Measurements from ENCODE around the gene TRMT1. TPM values are rescaled to one million over a fixed set of nuclear protein-coding genes. Genes with fewer than 3 reads are reported as not detected.
A peak's percentile ranks its signal among the peaks of the same experiment; 100 is the strongest.

TRMT1 gene
- total and polyA plus RNA-seq, 5 donors from 2014 or later, result 16.0 to 57.6 (median 21.2) TPM

DNA sequence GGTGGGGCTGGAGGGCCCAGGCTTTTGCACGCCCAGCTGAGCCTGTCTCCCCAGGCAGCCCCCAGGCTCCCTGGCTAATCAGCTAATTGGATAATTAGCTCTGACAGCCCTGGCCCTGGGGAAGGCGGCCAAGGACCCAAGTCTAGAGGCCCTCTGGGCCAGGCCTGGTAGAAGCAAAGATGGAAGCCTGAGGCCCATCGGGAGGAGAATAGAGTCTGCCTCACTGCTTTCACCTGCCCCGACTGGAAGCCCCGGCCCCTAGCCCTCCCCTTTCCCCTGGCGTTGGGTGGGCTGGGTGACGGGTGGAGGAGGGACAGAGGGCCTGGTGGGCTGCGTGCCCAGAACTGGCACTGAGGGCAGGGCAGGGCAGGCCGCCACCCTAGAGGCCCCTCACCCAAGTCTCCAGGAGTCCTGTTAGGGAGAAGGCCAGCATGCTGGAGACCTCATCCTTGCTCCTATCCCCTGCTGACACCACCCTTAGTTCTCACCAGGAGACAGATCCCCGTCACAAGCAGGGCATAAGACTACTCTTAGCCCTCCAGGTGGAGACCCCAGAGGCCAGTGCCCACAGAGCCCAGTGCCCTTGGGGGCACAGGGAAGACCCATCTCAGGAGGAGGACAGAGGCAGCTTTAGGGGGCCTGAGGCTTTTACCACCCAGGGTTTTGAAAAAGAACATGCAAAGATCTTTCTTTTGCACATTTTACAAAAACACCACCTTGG, 25.9 kb downstream of the TRMT1 start:
- Histone ChIP-seq H3K9me3 (ENCODE audit: control insufficient read depth in 2 of 2, low read length in 2 of 2) (no peaks in the 10 kb centered on the region), H3K27me3 (ENCODE audit: control insufficient read depth, insufficient read depth, low read length) (no peaks in the 10 kb centered on the region), H3K27ac (ENCODE audit: insufficient read depth, low read length, poor library complexity, severe bottlenecking) (no peak overlapping the region), H3K4me3 (ENCODE audit: low read depth, low read length) (no peak overlapping the region), H3K36me3 (ENCODE audit: control insufficient read depth, insufficient read depth, low read length) (no peaks in the 10 kb centered on the region), H3K4me1 (ENCODE audit: control insufficient read depth, insufficient read depth, low read length, poor library complexity, severe bottlenecking) (peaks cover 19% of the 10 kb centered on the region)
- H3K27me3 Mint-ChIP-seq, result peaks cover 9% of the 10 kb centered on the region
- no peak for DNase-seq
- peaks cover 0 to 13% (median 8%) of the 10 kb centered on the region in 4 donors for H3K4me1 Mint-ChIP-seq
- H3K36me3 Mint-ChIP-seq, result no peaks in the 10 kb centered on the region
- peaks cover 0 to 2% (median 0%) of the 10 kb centered on the region in 7 donors for H3K9me3 Mint-ChIP-seq
- no peak overlapping the region for H3K4me3 Mint-ChIP-seq
- ATAC-seq (ENCODE audit: low read depth in 2 of 2), result no peak
- no peak overlapping the region for H3K27ac Mint-ChIP-seq

DNA sequence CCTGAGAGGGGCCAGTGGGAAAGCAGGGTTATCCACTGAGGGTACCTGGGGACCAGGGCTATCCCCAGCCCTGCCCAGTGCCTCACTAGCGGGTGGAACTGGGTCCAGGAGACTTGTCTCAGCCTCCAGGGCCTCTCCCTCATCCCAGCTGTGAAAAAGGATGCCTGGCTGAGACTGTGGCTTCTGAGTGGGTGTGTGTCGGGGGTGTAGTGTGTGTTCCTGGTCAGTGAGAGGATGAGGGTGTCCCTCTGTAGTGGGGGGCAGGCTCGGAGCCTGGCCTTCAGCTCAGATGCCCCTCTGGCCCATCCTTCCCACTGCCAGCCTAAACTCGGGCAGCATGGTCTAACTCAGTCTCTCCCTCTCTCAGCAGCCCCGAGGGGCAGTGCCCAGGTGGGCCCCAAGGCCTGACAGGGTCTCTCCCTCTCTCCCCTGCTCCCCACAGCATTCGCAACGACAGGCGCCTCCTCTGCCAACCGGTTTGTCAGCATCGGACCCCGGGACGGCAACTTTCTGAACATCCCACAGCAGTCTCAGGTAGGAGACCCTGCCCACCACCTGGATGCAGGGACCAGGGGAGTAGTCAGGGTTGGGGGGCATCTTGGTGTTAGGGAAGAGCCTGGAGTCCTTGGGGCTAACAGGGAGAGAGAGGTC, 26.6 kb downstream of the TRMT1 start:
- peaks cover 0 to 2% (median 0%) of the 10 kb centered on the region in 7 donors for H3K9me3 Mint-ChIP-seq
- no peaks in the 10 kb centered on the region for H3K27me3 ChIP-seq (ENCODE audit: control insufficient read depth, insufficient read depth, low read length)
- H3K27me3 Mint-ChIP-seq, result peaks cover 16% of the 10 kb centered on the region
- H3K36me3 ChIP-seq (ENCODE audit: control insufficient read depth, insufficient read depth, low read length), result no peaks in the 10 kb centered on the region
- H3K36me3 Mint-ChIP-seq, result no peaks in the 10 kb centered on the region
- ATAC-seq (ENCODE audit: low read depth in 2 of 2), result no peak
- H3K27ac ChIP-seq (ENCODE audit: insufficient read depth, low read length, poor library complexity, severe bottlenecking), result no peak overlapping the region
- no peaks in the 10 kb centered on the region for H3K9me3 ChIP-seq (ENCODE audit: control insufficient read depth in 2 of 2, low read length in 2 of 2)
- H3K4me3 Mint-ChIP-seq, result no peak overlapping the region
- no peak for DNase-seq
- H3K4me1 Mint-ChIP-seq, result peaks cover 0 to 12% (median 8%) of the 10 kb centered on the region in 4 donors
- no peak overlapping the region for H3K4me3 ChIP-seq (ENCODE audit: low read depth, low read length)
- H3K4me1 ChIP-seq (ENCODE audit: control insufficient read depth, insufficient read depth, low read length, poor library complexity, severe bottlenecking), result peaks cover 12% of the 10 kb centered on the region
- no peak overlapping the region for H3K27ac Mint-ChIP-seq

DNA sequence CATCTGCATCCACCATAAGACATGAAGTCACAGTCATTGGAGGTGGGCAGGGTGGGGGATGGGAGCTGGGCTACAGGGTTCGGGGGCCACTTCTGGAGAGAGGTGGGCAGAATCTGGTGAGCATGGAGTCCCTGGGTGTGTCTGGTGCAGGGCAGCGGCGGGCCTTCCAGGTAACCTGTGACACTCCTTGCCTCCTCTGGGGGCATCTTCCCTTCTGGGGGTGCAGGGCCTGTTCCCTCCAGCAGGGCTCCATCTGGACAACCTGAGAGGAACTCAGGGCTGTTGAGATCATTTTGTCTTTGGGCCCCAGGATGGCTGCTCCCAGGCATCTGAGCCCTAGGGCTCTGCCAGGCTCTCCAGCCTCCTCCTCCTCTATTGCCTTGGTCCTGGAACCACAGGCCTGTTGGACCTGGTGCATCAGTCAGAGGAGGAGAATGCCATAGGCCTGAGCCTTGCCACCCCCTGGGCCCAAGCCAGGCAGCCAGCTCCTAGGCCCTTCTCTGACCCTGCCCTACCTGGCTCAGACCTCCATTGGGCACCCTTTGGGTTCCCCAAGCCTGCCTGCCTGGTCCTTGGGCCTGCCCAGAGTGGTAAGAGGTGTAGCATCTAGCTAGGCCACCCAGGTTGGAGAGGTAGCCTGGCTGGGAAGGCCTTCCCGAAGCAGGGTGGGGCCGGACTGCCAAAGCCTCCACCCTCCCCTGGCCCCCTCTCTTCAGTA, 27.2 kb downstream of the TRMT1 start:
- Histone ChIP-seq H3K9me3 (ENCODE audit: control insufficient read depth in 2 of 2, low read length in 2 of 2) (no peaks in the 10 kb centered on the region), H3K27ac (ENCODE audit: insufficient read depth, low read length, poor library complexity, severe bottlenecking) (no peak overlapping the region), H3K36me3 (ENCODE audit: control insufficient read depth, insufficient read depth, low read length) (no peaks in the 10 kb centered on the region), H3K27me3 (ENCODE audit: control insufficient read depth, insufficient read depth, low read length) (no peaks in the 10 kb centered on the region), H3K4me3 (ENCODE audit: low read depth, low read length) (no peak overlapping the region), H3K4me1 (ENCODE audit: control insufficient read depth, insufficient read depth, low read length, poor library complexity, severe bottlenecking) (peaks cover 5% of the 10 kb centered on the region)
- H3K27ac Mint-ChIP-seq, result peak overlapping the region in 1 of 3 donors; percentile 78
- peaks cover 0 to 6% (median 5%) of the 10 kb centered on the region in 4 donors for H3K4me1 Mint-ChIP-seq
- peaks cover 0 to 2% (median 0%) of the 10 kb centered on the region in 7 donors for H3K9me3 Mint-ChIP-seq
- no peak for DNase-seq
- no peaks in the 10 kb centered on the region for H3K36me3 Mint-ChIP-seq
- H3K27me3 Mint-ChIP-seq, result peaks cover 21% of the 10 kb centered on the region
- peak in 1 of 2 donors; percentile 23 for ATAC-seq (ENCODE audit: low read depth in 2 of 2)
- H3K4me3 Mint-ChIP-seq, result no peak overlapping the region

- Mint-ChIP-seq H3K4me1 (no peaks in the 10 kb centered on the region), H3K27me3 (peaks cover 20% of the 10 kb centered on the region), H3K36me3 (no peaks in the 10 kb centered on the region), H3K4me3 (no peak overlapping the region), H3K9me3 (peaks cover 0 to 2% (median 0%) of the 10 kb centered on the region in 7 donors), H3K27ac (no peak overlapping the region)
- Histone ChIP-seq H3K9me3 (ENCODE audit: control insufficient read depth in 2 of 2, low read length in 2 of 2) (no peaks in the 10 kb centered on the region), H3K27me3 (ENCODE audit: control insufficient read depth, insufficient read depth, low read length) (no peaks in the 10 kb centered on the region), H3K4me3 (ENCODE audit: low read depth, low read length) (no peak overlapping the region), H3K36me3 (ENCODE audit: control insufficient read depth, insufficient read depth, low read length) (no peaks in the 10 kb centered on the region), H3K27ac (ENCODE audit: insufficient read depth, low read length, poor library complexity, severe bottlenecking) (no peak overlapping the region), H3K4me1 (ENCODE audit: control insufficient read depth, insufficient read depth, low read length, poor library complexity, severe bottlenecking) (no peaks in the 10 kb centered on the region)
- ATAC-seq (ENCODE audit: low read depth in 2 of 2) (no peak), DNase-seq (no peak)
Measured at GRCh38 chr19:13087795-13088537, 28.6 kb downstream of the TRMT1 start.

DNA sequence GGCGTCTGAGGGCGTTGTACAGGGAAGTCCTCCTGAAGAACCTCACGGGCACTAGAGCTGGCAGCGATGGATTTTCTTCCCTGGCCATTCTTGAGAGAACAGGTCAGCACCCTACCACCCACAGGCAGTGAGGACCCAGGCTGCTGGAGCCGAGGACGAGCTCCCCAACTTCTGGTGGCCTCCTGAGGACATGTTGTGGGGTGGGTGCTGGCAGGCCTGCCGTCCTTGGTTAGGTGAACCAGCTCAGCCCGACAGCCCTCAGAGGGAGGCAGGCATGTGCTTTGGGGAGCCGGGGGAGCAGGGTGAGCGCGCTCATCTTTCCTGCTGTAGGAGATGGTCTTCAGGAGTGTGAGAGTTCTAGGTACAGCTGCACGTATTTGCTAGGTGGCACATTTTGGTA, 29.2 kb downstream of the TRMT1 start:
- H3K9me3 Mint-ChIP-seq, result peaks cover 0 to 2% (median 0%) of the 10 kb centered on the region in 7 donors
- H3K4me3 Mint-ChIP-seq, result no peak overlapping the region
- no peaks in the 10 kb centered on the region for H3K36me3 Mint-ChIP-seq
- Histone ChIP-seq H3K27me3 (ENCODE audit: control insufficient read depth, insufficient read depth, low read length) (no peaks in the 10 kb centered on the region), H3K4me1 (ENCODE audit: control insufficient read depth, insufficient read depth, low read length, poor library complexity, severe bottlenecking) (no peaks in the 10 kb centered on the region), H3K9me3 (ENCODE audit: control insufficient read depth in 2 of 2, low read length in 2 of 2) (no peaks in the 10 kb centered on the region), H3K36me3 (ENCODE audit: control insufficient read depth, insufficient read depth, low read length) (no peaks in the 10 kb centered on the region), H3K4me3 (ENCODE audit: low read depth, low read length) (no peak overlapping the region), H3K27ac (ENCODE audit: insufficient read depth, low read length, poor library complexity, severe bottlenecking) (no peak overlapping the region)
- ATAC-seq (ENCODE audit: low read depth in 2 of 2) (no peak), DNase-seq (no peak)
- H3K27me3 Mint-ChIP-seq, result peaks cover 20% of the 10 kb centered on the region
- H3K27ac Mint-ChIP-seq, result no peak overlapping the region
- no peaks in the 10 kb centered on the region for H3K4me1 Mint-ChIP-seq

DNA sequence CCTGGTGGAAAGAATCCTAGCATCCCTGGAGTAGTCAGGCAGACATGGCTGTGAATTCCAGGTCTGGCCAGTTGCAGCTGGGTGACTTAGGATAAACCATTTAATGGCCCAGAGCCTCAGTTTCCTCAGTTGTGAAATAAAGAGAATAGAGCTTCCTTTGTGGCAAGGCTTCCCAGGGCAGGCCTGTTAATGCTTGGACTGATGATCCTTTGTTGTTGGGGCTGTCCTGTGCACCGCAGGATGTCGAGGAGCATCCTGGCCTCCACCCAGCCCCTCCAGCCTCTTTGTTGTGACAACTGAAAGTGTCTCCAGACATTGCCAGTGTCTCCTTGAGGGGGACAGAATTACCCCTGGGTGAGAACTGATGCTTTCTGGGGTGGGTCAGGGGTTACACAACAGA, 30.2 kb downstream of the TRMT1 start:
- no peak overlapping the region for H3K4me3 ChIP-seq (ENCODE audit: low read depth, low read length)
- Mint-ChIP-seq H3K9me3 (no peaks in the 10 kb centered on the region), H3K4me3 (no peak overlapping the region), H3K4me1 (no peaks in the 10 kb centered on the region), H3K27ac (no peak overlapping the region), H3K36me3 (no peaks in the 10 kb centered on the region), H3K27me3 (peaks cover 25% of the 10 kb centered on the region)
- H3K9me3 ChIP-seq (ENCODE audit: control insufficient read depth in 2 of 2, low read length in 2 of 2), result no peaks in the 10 kb centered on the region
- H3K27me3 ChIP-seq (ENCODE audit: control insufficient read depth, insufficient read depth, low read length), result no peaks in the 10 kb centered on the region
- no peaks in the 10 kb centered on the region for H3K36me3 ChIP-seq (ENCODE audit: control insufficient read depth, insufficient read depth, low read length)
- H3K4me1 ChIP-seq (ENCODE audit: control insufficient read depth, insufficient read depth, low read length, poor library complexity, severe bottlenecking), result no peaks in the 10 kb centered on the region
- no peak overlapping the region for H3K27ac ChIP-seq (ENCODE audit: insufficient read depth, low read length, poor library complexity, severe bottlenecking)
- DNase-seq (no peak), ATAC-seq (ENCODE audit: low read depth in 2 of 2) (no peak)

- H3K4me3 ChIP-seq (ENCODE audit: low read depth, low read length), result no peak overlapping the region
- no peak for DNase-seq
- Mint-ChIP-seq H3K4me3 (no peak overlapping the region), H3K9me3 (no peaks in the 10 kb centered on the region), H3K36me3 (no peaks in the 10 kb centered on the region), H3K4me1 (no peaks in the 10 kb centered on the region), H3K27me3 (peaks cover 25% of the 10 kb centered on the region), H3K27ac (no peak overlapping the region)
- no peak for ATAC-seq (ENCODE audit: low read depth in 2 of 2)
- no peaks in the 10 kb centered on the region for H3K9me3 ChIP-seq (ENCODE audit: control insufficient read depth in 2 of 2, low read length in 2 of 2)
- H3K27ac ChIP-seq (ENCODE audit: insufficient read depth, low read length, poor library complexity, severe bottlenecking), result no peak overlapping the region
- no peaks in the 10 kb centered on the region for H3K36me3 ChIP-seq (ENCODE audit: control insufficient read depth, insufficient read depth, low read length)
- no peaks in the 10 kb centered on the region for H3K27me3 ChIP-seq (ENCODE audit: control insufficient read depth, insufficient read depth, low read length)
- H3K4me1 ChIP-seq (ENCODE audit: control insufficient read depth, insufficient read depth, low read length, poor library complexity, severe bottlenecking), result no peaks in the 10 kb centered on the region
Measured at GRCh38 chr19:13085666-13086065, 30.9 kb downstream of the TRMT1 start.
